ENCODE measurements around the gene RAPGEF1. TPM values are rescaled to one million over a fixed set of nuclear protein-coding genes. Genes with fewer than 3 reads are reported as not detected.
"Not testable (repeated sequence)": the region's sequence is repeated elsewhere in the genome, so short reads cannot be mapped to it uniquely, and the experiment has no call there.

The RAPGEF1 gene
- total RNA-seq, 2 donors from 2014 or later = 74.5 to 90.8 TPM

DNA sequence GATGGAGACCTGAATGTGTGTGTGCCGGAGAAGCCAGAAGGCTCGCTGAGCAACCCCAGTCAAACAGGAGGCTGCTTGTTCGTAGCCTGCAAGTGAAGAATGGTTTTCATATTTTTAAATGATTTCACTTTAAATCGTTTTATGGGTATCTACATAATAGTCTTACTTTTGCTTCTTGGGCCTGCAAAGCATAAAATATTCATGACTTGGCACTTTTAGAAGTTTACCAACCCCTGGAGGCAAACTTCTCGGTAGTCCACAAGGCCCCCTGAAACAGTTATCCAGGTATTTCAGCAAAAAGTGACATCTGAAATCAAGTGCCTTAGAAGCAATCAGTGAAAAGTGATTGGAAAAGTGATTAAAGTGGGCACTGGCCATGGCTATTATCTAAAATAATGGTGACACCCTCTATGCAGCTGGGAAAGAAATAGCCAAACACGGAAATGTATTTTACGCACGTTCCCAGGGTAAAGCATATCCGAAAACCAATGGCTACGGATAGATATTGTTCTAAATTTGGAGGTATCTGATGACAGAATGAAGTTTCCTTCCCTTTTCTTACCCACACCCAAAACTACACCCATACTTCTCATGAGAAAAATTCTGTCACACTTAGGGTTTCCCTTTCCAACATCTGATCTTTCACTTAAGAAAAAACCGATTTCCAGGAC is 39.0 kb downstream of the RAPGEF1 start:
- intact Hi-C loops (cut with DNase I) = no loop called here
- DNase-seq (ENCODE audit: low spot score) = no peak

DNA sequence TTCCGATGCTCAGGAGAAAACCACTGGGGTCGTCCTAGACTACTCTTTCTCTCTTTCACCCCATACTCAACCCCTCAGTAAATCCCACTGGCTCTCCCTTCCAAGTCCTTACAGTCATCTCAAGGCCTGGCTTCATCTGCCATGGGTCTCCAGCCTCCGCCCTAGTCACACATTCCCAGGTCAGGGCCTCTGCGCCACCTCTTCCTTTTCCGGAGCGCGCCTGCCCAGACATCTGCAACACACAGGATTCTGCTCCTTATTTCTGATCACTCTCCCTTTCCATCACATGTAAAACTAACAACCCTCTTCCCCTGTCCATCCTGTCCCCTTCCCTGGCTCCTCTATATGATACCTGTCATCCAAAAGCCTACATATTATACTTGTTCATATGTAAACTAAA is 39.8 kb downstream of the RAPGEF1 start:
- intact Hi-C loops (cut with DNase I) = no loop called here
- no peak for DNase-seq (ENCODE audit: low spot score)

DNA sequence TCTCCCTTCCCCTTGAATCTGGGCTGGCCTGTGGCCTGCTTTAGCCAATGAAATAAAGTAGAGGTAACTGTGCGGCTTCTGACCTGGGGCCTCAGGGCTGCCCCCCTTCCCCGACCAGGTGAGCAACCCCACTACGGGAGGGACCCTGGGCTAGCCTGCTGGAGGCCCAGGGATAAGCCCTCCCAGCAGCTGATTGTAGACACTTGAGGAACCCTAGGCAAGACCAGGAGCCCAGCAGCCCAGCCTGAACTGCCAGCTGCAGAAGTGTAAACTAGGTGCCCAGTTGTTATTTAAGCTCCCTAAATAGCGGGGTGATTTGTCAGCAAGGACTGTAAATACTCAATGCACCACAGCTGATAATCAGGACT is 41.3 kb downstream of the RAPGEF1 start:
- no peak for DNase-seq (ENCODE audit: low spot score)
- intact Hi-C loops (cut with DNase I) = no loop called here

GRCh38 chr9:131697908-131698617 is 41.8 kb downstream of the RAPGEF1 start:
- intact Hi-C loops (cut with DNase I) = no loop called here
- DNase-seq (ENCODE audit: low spot score) = no peak

DNA sequence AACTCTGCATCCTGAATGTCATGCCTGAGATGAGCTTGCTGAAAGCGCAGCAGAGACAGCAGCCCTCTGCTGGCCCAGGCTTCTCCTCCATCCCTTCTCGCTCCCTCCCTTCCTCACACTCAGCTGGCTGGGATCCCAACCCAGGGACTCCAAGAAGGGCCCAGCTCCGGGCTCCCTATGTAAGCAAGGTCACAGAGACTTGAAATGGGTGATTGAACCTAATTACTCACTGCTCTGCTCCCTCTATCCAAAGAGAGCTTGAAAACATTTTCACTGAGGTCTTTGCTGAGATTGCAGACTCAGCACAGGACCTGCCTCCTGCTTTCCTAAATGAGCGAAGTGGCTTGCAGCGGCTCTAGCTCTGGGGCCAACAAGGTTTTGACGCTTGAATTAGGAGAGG is 42.8 kb downstream of the RAPGEF1 start:
- intact Hi-C loops (cut with DNase I) = no loop called here
- DNase-seq (ENCODE audit: low spot score) = peak; percentile 86

DNA sequence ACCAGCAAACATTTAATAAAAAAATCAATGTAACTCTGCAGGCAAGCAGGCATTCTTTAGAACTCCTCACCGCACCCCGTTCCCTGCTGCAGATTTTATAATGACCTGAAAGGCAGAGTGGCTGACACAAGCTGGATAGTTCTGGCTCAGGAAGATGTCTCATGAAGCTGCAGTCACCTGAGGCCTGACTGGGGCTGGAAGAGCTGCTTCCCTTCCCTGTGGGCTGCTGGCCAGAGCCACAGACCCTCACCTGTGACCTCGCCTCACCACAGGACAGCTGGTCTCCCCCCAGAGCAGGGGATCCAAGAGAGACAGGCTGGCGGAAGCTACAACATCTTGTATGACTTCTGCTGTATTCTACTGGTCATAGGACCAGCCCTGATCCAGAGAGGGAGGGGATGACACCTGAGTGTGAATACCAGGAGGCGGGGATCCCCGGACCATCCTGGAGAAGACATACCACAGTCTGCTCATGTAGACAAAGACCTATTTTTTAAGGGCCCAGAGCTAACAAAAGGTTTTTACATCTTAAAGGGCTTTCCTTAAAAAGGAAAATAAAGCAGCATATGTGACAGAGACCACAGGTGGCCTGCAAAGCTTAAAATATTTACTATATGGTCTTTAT is 43.9 kb downstream of the RAPGEF1 start:
- intact Hi-C loops (cut with DNase I) = no loop called here

DNA sequence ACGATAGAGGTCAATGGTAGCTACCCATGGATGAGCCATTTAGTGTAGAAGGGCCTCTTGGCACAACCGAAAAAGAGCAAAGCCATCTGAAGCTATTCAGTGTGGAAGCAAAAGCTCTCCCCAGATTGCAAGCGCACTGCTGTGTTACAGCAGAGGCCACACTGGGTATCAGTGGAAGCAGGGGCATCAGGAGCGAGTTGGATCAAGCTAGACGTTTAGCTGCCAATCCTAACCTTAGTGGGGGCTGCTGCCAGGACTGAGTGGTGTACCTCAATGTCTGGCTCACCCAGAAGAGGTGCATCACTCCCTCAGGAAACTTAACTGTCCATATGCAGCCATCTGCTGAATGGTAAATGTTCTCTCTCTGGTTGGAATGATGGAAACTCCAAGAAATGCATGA is 44.5 kb downstream of the RAPGEF1 start:
- intact Hi-C loops (cut with DNase I) = no loop called here
- DNase-seq (ENCODE audit: low spot score) = no peak

More for the DNA sequence above, 43.9 kb downstream of the RAPGEF1 start:
- no peak for DNase-seq (ENCODE audit: low spot score)

GRCh38 chr9:131693651-131694597 is 46.0 kb downstream of the RAPGEF1 start:
- DNase-seq (ENCODE audit: low spot score) = no peak
- intact Hi-C loops (cut with DNase I) = no loop called here

DNA sequence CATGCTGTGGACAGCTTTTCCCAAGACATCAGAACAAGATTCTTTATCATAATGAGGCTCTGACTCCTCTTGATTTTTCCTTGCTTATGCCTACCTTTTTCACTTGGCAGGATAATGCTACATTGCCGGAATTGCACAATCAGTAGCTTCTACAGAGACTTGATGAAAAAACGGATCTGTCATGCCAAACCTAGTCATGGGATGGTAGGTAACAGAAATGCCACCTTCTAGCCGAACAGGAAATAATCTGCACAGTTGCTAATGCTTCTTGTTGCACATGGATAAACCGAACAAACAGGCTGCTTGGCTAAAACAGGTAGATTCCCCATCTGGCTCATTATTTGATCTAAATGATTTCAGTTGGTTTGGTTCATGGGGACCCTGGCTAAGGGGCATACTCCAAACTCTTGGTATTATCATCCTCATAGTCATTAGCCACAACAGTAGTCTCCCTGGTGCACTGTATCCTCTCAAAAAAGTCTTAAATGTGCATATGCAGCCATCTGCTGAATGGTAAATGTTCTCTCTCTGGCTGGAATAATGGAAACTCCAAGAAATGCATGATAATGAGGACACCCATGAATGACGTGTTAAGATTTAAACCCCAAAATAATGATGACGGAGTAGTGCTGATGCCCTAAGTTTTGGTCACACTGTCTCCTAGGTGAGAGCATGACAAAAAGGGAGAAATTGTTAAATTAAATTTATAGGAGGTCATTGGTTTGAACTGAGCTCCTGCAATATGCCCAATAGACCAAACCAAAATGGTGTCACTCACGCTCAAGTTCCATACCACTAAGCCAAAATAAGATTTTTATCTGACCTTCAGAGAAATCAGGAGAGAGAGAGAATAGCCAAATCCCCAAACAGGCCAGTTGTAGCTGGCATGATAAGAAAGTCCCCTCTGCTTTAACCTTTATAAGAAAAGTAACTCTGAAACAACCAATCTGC is 47.0 kb downstream of the RAPGEF1 start:
- intact Hi-C loops (cut with DNase I) = no loop called here
- no peak for DNase-seq (ENCODE audit: low spot score)

GRCh38 chr9:131691969-131692611 is 47.8 kb downstream of the RAPGEF1 start:
- intact Hi-C loops (cut with DNase I) = no loop called here
- DNase-seq (ENCODE audit: low spot score) = no peak

GRCh38 chr9:131690941-131691573 is 48.8 kb downstream of the RAPGEF1 start:
- intact Hi-C loops (cut with DNase I) = no loop called here
- no peak for DNase-seq (ENCODE audit: low spot score)

DNA sequence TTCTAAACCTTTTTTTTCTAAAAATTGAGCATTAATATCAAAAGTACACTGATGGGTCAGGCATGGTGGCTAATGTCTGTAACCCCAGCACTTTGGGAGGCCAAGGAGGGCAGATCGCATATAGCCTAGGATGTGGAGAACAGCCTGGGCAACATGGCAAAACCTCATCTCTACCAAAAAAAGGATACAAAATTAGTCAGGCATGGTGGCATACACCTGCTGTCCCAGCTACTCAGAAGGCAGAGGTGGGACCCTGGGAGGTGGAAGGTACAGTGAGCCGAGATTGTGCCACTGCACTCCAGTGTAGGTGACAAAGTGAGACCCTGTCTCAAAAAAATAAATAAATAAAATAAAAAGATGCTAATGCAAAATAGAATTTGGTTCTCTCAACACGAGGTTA is 49.4 kb downstream of the RAPGEF1 start:
- DNase-seq (ENCODE audit: low spot score) = no peak
- intact Hi-C loops (cut with DNase I) = no loop called here

GRCh38 chr9:131688377-131688776 is 51.5 kb downstream of the RAPGEF1 start:
- intact Hi-C loops (cut with DNase I) = no loop called here
- no peak for DNase-seq (ENCODE audit: low spot score)

DNA sequence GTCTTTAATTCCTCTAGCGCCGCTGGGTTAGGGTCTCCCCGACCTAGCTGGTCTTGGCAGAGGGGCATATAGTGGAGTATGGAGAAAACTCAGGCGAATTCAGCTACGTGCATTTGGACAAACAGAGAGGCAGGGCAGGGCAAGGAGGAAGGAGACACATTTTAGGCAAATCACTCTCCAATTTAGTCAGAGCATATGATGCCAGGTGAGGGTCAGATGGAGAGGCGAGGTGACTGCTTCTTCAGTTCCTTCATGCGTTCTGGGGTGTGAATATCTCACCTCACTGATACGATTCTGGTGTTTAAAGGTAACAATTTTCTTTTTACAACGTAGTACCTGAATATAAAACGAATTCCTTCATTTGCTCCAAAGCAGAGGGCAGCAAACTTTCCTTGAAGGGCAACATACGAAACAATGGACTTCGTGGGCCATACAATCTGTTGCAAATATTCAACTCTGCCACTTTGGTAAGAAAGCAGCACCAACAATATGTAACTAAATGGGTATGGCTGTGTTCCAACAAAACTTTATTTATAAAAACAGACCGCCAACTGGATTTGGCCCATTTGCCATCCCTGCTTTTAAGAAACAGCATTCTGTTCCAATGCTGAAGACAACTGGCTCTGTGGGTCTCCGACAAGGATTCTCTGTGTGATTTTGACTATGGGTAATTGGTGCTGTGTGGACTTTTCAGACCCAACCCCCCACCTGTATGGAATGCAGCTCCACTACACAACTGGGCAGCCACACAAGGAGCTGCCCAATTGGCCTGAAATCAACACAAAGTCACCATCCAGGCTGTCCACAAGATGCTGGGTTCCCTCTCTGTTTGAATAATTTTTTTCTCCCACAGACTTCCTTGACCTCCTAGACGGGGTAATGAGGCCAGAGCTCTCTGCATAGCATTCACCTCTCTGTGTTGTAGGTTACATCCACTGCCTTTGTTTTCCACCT is 53.8 kb downstream of the RAPGEF1 start:
- intact Hi-C loops (cut with DNase I) = no loop called here
- DNase-seq (ENCODE audit: low spot score) = no peak

GRCh38 chr9:131683094-131683493 is 56.8 kb downstream of the RAPGEF1 start:
- DNase-seq (ENCODE audit: low spot score); intact Hi-C loops (cut with DNase I): not testable (repeated sequence)

DNA sequence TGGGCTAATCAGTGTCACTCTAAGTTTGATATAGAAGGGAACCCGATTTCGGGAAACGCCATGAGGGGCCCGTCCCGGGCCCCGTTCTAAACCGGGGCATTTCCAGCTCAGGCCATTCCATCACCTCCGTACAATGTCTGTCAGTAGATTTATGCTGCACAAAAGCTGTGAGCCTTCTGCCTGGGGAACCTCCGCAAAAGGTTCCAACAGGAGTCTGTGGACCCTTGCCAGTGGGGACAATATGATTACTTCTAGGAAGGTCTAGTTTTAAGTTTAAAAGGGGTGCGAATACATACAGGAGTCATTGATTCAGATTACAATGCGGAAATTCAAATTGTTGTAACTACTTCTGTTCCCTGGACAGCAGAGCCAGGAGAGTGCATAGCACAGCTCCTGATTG is 57.6 kb downstream of the RAPGEF1 start:
- intact Hi-C loops (cut with DNase I) = no loop called here
- no peak for DNase-seq (ENCODE audit: low spot score)

- intact Hi-C loops (cut with DNase I) = not testable (repeated sequence)
Observed at GRCh38 chr9:131681826-131682225, 58.0 kb downstream of the RAPGEF1 start.

More at GRCh38 chr9:131681826-131682225, 58.0 kb downstream of the RAPGEF1 start:
- DNase-seq (ENCODE audit: low spot score) = not testable (repeated sequence)

Data from posterior vena cava (tissue), 2 donors.